ENCODE data around the gene ZNF697.

Gene ZNF697

DNA sequence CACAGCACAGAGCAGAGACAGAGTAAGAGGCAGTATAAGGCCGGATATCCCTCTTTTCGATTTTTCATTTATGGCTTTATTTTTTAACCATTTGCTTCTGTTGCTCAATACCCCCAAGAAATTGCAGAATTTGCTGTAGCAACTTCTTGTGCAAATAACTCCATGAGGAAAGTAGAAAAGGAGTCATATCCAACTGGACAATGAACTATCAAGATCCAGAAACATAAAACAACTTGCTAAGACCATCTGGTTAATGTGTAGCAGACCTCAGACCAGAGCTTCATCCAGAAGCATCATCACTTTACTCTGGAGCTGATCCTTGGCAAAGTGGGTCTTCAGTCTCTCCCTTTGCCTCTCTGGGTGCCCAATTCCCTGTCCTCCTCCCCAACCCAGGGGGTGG, 45.9 kb downstream of the ZNF697 start:
- Histone ChIP-seq H3F3A (ENCODE audit: insufficient read depth) (no peaks in the 10 kb centered on the region), H4K20me1 (ENCODE audit: low read depth, low read length) (no peaks in the 10 kb centered on the region), H3K36me3 (ENCODE audit: low read length) (no peaks in the 10 kb centered on the region), H3K9ac (ENCODE audit: low read length) (no peak overlapping the region), H3K27ac (ENCODE audit: low read depth, low read length) (no peak overlapping the region), H3K27me3 (ENCODE audit: low read length) (no peaks in the 10 kb centered on the region), H3K4me2 (ENCODE audit: low read depth, low read length, poor library complexity, severe bottlenecking) (no peak overlapping the region), H3K4me3 (ENCODE audit: insufficient read depth, low read length, poor library complexity, severe bottlenecking) (no peak overlapping the region), H3K9me2 (replicated peaks; ENCODE audit: insufficient read depth, low read length) (no peaks in the 10 kb centered on the region), H2AFZ (ENCODE audit: low read depth, low read length, severe bottlenecking) (no peak overlapping the region), H3K9me3 (ENCODE audit: insufficient read depth, low read length) (no peaks in the 10 kb centered on the region), H3K79me2 (ENCODE audit: insufficient read depth, low read length) (no peaks in the 10 kb centered on the region)
- TF ChIP-seq, protein P1, sequence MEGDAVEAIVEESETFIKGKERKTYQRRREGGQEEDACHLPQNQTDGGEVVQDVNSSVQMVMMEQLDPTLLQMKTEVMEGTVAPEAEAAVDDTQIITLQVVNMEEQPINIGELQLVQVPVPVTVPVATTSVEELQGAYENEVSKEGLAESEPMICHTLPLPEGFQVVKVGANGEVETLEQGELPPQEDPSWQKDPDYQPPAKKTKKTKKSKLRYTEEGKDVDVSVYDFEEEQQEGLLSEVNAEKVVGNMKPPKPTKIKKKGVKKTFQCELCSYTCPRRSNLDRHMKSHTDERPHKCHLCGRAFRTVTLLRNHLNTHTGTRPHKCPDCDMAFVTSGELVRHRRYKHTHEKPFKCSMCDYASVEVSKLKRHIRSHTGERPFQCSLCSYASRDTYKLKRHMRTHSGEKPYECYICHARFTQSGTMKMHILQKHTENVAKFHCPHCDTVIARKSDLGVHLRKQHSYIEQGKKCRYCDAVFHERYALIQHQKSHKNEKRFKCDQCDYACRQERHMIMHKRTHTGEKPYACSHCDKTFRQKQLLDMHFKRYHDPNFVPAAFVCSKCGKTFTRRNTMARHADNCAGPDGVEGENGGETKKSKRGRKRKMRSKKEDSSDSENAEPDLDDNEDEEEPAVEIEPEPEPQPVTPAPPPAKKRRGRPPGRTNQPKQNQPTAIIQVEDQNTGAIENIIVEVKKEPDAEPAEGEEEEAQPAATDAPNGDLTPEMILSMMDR (IDR thresholded peaks at IDR 0.05; ENCODE audit: insufficient read depth, low read length, poor library complexity, severe bottlenecking): no peak
- TF ChIP-seq EZH2phosphoT487 (conservative IDR thresholded peaks at IDR 0.05; ENCODE audit: low read length): no peak

DNA sequence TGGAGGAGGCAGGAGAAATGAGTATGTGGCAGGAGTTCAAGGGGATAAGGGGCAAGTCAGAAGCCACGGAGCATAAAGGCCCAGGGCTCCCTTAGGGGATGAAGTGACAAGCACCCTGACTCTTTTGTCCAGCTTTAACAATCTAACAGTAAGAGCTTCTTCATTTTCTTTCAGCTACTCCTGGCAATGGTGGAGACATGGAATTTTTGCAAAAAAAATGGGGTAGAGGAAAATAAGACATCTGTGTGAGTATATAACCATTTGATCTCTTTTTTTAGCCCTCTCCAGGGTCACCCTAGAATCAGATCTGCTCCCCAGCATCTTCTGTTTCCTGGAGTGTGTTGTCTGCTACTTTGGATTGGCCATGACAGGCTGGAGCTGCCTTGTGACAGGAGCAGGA, 47.1 kb downstream of the ZNF697 start:
- no peak overlapping the region for H3K4me3 ChIP-seq (ENCODE audit: insufficient read depth, low read length, poor library complexity, severe bottlenecking)
- H3K79me2 ChIP-seq (ENCODE audit: insufficient read depth, low read length): no peaks in the 10 kb centered on the region
- no peaks in the 10 kb centered on the region for H3K9me2 ChIP-seq (replicated peaks; ENCODE audit: insufficient read depth, low read length)
- TF ChIP-seq, protein P1 (IDR thresholded peaks at IDR 0.05; ENCODE audit: insufficient read depth, low read length, poor library complexity, severe bottlenecking): no peak
- TF ChIP-seq EZH2phosphoT487 (conservative IDR thresholded peaks at IDR 0.05; ENCODE audit: low read length): no peak
- H3K27me3 ChIP-seq (ENCODE audit: low read length): no peaks in the 10 kb centered on the region
- H3K27ac ChIP-seq (ENCODE audit: low read depth, low read length): no peak overlapping the region
- H2AFZ ChIP-seq (ENCODE audit: low read depth, low read length, severe bottlenecking): no peak overlapping the region
- H3K9ac ChIP-seq (ENCODE audit: low read length): no peak overlapping the region
- no peak overlapping the region for H3K4me2 ChIP-seq (ENCODE audit: low read depth, low read length, poor library complexity, severe bottlenecking)
- H3K36me3 ChIP-seq (ENCODE audit: low read length): no peaks in the 10 kb centered on the region
- H3K9me3 ChIP-seq (ENCODE audit: insufficient read depth, low read length): no peaks in the 10 kb centered on the region
- H4K20me1 ChIP-seq (ENCODE audit: low read depth, low read length): no peaks in the 10 kb centered on the region
- no peaks in the 10 kb centered on the region for H3F3A ChIP-seq (ENCODE audit: insufficient read depth)

DNA sequence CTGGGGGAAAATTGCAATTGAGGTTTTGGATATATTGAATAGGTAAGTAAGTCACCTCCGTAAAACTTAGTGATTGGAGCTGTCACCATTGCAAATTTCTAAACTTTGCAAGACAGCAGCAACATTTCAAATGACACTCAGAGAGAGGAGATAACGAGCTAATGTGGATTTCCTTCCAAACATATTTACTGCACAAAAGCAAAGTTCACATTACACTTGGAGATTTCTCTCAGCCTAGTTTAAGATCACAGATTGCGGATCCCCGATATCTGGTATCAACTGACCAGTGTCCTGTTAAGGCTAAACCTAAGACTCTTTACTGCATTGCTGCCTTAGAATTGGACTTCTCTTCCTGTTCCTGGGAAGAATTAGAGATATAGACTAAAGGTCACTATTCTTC, 47.5 kb downstream of the ZNF697 start:
- no peaks in the 10 kb centered on the region for H4K20me1 ChIP-seq (ENCODE audit: low read depth, low read length)
- H3K9me2 ChIP-seq (replicated peaks; ENCODE audit: insufficient read depth, low read length): no peaks in the 10 kb centered on the region
- no peaks in the 10 kb centered on the region for H3K27me3 ChIP-seq (ENCODE audit: low read length)
- H3K9ac ChIP-seq (ENCODE audit: low read length): no peak overlapping the region
- H3K4me2 ChIP-seq (ENCODE audit: low read depth, low read length, poor library complexity, severe bottlenecking): no peak overlapping the region
- no peak for TF ChIP-seq EZH2phosphoT487 (conservative IDR thresholded peaks at IDR 0.05; ENCODE audit: low read length)
- TF ChIP-seq, protein P1 (IDR thresholded peaks at IDR 0.05; ENCODE audit: insufficient read depth, low read length, poor library complexity, severe bottlenecking): no peak
- no peaks in the 10 kb centered on the region for H3K79me2 ChIP-seq (ENCODE audit: insufficient read depth, low read length)
- no peak overlapping the region for H2AFZ ChIP-seq (ENCODE audit: low read depth, low read length, severe bottlenecking)
- no peak overlapping the region for H3K27ac ChIP-seq (ENCODE audit: low read depth, low read length)
- H3K4me3 ChIP-seq (ENCODE audit: insufficient read depth, low read length, poor library complexity, severe bottlenecking): no peak overlapping the region
- no peaks in the 10 kb centered on the region for H3K9me3 ChIP-seq (ENCODE audit: insufficient read depth, low read length)
- H3F3A ChIP-seq (ENCODE audit: insufficient read depth): no peaks in the 10 kb centered on the region
- no peaks in the 10 kb centered on the region for H3K36me3 ChIP-seq (ENCODE audit: low read length)

Data from SU-DHL-6 (cell line).